HEK293T (cell line): ENCODE results near the gene MRPL18.

Source experiments
- CTBP1 ChIP-seq: fragments of 450-650 bp; IDR thresholded peaks from 2 replicates; pipeline ENCODE4 v1.6.1; 2016; ENCODE audit warnings: borderline replicate concordance
- ELF4 ChIP-seq: fragments of 450-650 bp; IDR thresholded peaks from 2 replicates; pipeline ENCODE4 v1.6.1; 2017; ENCODE audit warnings: antibody characterized with exemption
- FOXA1 ChIP-seq: fragments of 450-650 bp; IDR thresholded peaks from 2 replicates; pipeline ENCODE4 v1.6.1; 2016; ENCODE audit warnings: mild to moderate bottlenecking
- FOXK2 ChIP-seq: fragments of 450-650 bp; IDR thresholded peaks from 2 replicates; pipeline ENCODE4 v1.6.1; 2016; ENCODE audit warnings: mild to moderate bottlenecking
- SP1 ChIP-seq: fragments of 450-650 bp; IDR thresholded peaks from 2 replicates; pipeline ENCODE4 v1.6.1; 2017
- SUZ12 ChIP-seq: fragments of 450-650 bp; IDR thresholded peaks from 2 replicates; pipeline ENCODE4 v1.6.1; 2016; ENCODE audit warnings: mild to moderate bottlenecking
- TF ChIP-seq, protein P1 (sequence below): fragments of 450-650 bp; IDR thresholded peaks from 2 replicates; pipeline ENCODE4 v1.6.1; 2016

DNA sequence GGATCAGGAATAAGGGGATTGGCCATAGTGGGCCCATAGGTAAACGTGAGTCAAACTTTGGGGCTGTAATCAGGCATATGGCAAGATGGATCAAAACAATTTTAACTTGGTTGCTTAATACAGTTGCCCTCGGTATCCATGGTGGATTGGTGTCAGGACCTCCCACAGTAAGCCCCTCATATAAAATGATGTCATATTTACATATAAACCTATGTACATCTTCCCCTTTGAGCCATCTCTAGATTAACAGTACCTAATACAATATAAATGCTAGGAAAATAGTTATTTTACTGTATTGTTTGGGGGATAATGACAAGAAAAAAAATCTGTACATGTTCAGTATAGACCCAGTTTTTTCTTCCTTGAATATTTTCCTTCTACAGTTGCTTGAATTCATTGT, 35.9 kb upstream of the MRPL18 start:
- TF ChIP-seq, protein P1, sequence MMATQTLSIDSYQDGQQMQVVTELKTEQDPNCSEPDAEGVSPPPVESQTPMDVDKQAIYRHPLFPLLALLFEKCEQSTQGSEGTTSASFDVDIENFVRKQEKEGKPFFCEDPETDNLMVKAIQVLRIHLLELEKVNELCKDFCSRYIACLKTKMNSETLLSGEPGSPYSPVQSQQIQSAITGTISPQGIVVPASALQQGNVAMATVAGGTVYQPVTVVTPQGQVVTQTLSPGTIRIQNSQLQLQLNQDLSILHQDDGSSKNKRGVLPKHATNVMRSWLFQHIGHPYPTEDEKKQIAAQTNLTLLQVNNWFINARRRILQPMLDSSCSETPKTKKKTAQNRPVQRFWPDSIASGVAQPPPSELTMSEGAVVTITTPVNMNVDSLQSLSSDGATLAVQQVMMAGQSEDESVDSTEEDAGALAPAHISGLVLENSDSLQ = no peak
- no peak for TF ChIP-seq ELF4
- no peak for TF ChIP-seq CTBP1
- TF ChIP-seq SUZ12 = no peak
- no peak for TF ChIP-seq SP1
- TF ChIP-seq FOXA1 = no peak
- no peak for TF ChIP-seq FOXK2
